Stimulated activated CD4-positive, alpha-beta T cell treated with anti-CD3 and anti-CD28 coated beads, TNF-alpha, amount 100 ng/mL, for 24 hours (primary cell): Measurements from ENCODE around the gene LGALS1.
"Not testable (repeated sequence)": the region's sequence is repeated elsewhere in the genome, so short reads cannot be mapped to it uniquely, and the experiment has no call there.

Source experiments
- DNase-seq, 3 experiments: peaks; one replicate each; pipeline ENCODE4 v3.0.0-alpha.2; 2020; ENCODE audit warnings: low read depth in 3 of 3

LGALS1 gene

DNA sequence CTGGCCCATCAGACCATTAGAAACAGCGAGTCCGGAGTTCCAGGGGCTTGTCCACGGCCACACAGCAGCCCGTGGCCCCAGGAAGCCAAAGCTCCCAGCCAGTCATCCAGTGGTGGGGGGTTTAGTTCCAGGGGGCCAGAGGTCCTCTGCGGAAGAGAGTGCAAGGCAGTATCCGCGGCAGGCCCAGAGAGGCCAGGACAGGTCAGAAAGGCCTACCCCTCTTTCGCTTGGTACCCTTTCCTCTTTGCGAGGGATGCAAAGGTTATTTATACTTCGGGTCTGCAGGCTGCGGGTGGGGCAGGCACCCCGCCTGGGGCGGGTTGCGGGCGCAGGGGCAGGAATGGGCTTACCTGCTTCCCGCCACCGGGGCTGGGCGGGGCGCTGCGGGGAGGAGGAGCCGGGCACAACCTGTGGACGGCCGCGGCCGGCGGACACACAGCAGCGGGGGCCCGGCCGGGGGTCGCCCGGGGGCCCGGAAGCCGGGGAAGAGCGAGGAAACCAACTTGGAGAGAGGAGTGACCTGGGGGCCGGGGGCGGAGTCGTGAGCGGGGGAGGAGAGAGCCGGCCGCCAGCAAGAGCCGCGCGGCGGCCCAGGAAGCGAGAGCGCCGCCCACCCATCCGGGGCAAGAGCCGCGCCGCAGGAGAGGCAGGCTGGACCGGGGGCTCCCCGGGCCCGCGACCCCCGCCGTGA, 36.2 kb upstream of the LGALS1 start, which contains the start of gene SH3BP1:
Gene SH3BP1 (plus strand): TSS at position 600 of the 691 bp plus-strand sequence. CDS start 119 bp downstream, outside the sequence.
- DNase-seq = peak in 1 of 3 experiments; percentile 61

DNA sequence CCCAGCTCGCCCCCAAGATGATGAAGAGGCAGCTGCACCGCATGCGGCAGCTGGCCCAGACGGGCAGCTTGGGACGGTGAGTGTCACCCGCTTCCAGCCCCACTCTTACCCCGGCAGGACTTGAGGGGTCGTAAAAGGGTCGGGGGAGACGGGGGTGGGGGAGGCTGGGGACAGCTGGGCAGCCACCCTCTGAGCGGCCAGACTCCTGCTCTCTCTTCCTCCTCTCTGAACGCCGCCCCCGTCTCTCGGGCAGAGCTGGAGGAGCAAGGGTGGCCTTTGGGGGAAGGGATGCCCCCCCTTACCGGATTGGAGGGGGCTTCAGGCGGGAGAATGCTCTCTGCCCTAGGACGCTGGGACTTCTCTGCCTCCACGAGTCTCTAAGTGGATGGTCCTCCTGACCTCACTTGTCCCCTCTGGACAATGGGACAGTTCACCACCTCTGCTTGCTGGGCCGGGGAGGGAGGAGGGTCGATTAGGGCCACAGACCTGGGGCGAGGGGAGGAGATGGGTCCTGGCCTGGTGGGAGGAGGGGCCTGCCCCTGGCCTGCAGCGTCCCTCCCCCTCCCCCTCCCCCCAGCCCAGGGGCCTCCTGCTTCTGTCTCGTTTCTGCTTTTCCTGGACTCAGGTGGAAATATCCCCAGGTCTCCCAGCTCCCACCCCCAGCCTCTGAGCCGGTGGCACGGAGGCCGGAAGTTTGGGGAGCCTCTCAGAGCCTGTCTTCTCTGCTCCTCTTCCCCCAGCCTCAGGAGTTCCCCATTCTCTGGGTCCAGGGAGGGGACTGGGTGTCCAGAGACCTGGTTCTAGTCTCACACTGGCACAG, 35.5 kb upstream of the LGALS1 start:
- no peak for DNase-seq

DNA sequence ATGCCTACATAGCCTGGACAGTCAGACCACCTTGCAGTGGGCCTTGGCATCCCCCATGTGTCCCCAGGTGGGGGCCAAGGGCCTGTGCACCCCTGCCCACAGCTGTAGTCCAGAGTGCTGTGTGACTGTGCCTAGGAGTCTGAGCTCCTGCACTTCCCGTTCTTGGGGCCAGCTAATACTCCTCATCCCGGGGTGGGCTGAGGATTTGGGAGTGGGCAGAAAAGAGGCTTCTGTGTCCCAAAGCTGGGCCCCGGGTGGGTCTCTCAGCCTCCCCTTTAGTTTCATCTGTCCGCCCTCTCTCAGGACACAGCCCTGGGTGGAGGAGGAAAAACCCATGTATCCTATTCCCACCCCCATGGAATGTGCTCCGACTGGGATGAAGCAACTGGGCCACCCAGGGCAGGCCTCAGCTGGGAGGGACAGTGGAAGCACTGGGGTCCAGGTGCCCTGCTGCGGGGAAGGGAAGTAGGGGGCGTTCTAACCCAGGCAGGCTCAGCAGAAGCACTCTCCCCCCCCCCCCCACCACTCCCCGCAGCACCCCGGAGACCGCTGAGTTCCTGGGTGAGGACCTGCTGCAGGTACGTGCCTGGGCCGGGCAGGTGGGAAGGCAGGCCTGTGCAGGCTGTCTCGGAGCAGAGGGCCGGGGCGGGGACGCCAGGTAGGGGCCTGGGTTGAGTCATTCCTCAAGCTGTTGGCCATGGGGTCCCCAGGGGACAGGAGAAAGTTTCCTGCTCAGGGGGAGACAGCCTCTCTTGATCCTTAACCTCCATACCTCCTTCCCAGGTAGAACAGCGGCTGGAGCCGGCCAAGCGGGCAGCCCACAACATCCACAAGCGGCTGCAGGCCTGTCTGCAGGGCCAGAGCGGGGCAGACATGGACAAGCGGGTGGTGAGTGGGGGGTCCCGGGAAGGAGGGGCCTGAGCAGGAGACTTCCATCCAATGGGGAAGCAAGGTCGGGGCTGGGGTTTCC, 34.6 kb upstream of the LGALS1 start:
- DNase-seq = no peak

DNA sequence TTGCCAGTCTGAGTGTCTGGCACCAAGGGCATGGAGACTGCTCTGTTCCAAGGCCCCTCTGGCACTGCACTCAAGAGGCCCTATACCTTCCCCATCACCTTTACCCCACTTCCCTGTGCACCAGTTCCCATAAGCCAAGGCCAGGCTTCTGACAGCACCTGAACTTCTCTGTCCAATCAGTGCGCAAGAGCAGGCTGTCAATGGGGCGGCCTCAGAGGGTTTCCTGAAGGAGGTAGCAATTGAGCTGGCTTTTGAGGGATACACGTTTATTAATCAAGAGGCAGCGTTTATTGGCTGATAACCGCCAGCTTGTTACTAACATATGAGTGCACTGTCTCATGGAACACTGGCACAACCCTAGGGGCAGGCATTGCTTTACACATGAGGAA, 33.9 kb upstream of the LGALS1 start:
- DNase-seq = no peak

DNA sequence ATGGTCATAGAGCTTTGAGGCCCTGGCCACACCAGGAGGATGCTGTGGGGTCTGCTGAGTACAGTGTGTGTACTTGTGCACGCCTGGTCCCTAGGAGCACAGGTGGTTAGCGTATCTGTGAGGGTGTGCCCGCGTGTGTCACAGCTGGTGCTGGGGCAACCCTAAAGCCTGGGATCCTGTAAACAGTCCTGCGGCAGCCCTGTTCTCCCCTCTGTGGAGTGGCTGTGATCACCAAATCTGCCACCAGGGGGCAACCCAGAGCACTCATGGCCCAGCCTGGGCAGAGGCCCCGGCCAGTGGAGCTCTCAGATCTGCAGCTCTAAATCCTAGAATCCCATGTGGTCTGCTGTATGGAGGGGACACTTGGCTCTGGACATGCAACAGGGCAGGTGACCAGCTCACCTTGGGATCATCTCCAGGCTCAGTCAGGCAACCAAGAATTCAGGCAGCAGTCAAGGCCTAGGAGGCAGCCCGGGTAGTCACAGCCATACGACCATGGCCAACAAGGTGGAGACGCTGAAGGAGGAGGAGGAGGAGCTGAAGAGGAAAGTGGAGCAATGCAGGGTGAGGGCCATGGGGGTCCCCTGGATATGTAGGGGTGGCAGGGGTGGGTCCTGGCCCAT, 32.1 kb upstream of the LGALS1 start:
- peak; percentile 72 to 89 (median 80) for DNase-seq

DNA sequence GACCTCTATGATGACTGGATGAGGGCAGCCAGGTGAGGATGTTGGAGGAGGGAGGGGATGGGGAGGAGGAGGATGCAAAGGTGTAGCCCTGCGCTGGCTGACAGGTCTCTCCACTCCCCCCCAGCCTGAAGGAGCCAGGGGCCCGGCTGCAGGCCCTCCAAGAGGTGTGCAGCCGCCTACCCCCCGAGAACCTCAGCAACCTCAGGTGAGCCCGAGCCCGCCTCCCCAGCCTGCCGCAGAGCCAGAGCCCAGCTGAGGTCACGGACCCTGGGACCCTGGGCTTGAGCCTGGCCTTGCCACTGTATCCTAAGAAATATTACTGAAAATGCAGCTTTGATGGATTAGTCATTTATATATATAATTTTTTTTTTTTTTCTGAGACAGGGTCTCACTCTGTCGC, 28.1 kb upstream of the LGALS1 start:
- no peak for DNase-seq

DNA sequence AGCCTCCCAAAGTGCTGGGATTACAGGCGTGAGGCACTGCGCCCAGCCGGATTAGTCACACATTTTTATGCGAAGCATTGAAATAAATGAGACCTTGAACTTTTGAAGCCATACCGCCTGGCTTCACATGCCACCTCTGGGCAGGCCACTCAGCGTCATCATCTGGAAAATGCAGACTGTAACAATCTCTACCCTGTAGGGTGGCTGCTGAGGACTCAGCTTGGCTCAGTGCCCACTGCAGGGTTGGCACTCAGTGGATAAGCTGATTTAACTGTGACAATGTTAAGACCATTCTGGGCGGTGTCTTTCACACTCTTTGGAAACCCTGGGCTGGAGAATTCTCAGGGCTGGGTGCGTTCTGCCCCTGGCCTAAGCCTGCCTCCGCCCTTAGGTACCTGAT, 27.5 kb upstream of the LGALS1 start:
- no peak for DNase-seq

DNA sequence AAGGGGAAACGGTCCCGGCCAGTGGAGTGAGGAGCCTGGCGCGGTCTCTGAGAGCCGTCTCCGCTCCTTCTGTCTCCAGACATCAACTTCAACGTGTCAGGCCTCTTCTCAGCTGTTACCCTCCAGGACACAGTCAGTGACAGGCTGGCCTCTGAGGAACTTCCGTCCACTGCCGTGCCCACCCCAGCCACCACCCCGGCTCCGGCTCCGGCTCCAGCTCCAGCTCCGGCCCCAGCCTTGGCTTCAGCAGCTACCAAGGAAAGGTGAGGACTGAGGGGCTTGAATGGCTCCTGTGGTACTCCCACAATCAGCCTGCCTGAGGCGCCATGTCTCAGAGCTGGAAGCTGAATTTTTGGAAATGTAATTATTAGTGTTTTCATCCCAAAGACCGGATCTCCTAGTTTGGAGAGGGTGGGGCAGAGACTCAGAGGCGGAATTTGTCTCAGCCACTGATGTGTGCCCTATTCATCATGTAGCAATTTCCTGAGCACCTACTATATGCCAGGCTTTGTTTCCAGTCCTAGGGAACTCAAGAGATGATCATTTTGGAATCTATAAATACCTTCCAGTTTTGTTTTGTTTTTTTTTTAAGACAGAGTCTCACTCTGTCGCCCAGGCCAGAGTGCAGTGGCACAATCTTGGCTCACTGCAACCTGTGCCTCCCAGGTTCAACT, 24.8 kb upstream of the LGALS1 start:
- no peak for DNase-seq

DNA sequence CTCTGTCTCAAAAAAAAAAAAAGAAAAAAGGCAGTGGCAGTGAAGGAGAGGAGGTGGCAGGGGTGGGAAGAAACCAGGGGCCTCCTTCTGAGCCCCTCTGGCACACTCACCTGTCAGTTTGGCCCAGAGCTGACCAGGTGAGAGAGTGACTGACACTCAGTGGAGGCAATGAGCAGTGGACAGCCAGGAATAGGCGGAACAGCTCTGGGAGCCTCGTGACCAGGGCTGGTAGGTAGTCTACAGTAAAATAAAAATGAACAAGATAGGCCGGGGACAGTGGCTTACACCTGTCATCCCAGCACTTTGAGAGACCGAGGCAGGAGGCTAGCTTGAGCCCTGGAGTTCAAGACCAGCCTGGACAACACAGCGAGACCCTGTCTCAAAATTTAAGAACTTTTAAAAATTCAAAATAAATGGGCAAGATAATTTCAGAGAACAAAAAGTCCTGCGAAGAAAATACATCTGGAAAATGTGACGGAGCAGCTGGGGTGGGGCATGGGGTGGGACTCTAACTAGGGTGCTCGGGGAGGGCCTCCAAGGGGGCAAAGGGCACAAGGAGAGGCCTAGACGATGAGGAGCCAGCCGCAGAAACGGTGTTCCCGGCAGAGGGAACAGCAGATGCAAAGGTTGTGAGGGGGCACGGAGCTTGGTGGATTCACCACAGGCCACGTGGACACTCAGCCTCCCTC, 20.7 kb upstream of the LGALS1 start:
- DNase-seq = no peak

DNA sequence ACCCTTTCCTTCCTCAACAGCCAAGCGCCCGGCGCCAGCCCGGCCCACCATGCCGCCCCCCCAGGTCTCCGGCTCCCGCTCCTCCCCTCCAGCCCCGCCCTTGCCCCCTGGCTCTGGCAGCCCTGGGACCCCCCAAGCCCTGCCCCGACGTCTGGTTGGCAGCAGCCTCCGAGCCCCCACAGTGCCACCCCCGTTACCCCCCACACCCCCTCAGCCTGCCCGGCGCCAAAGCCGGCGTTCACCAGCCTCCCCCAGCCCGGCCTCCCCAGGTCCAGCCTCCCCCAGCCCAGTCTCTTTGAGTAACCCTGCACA, 20.2 kb upstream of the LGALS1 start:
- DNase-seq = no peak

DNA sequence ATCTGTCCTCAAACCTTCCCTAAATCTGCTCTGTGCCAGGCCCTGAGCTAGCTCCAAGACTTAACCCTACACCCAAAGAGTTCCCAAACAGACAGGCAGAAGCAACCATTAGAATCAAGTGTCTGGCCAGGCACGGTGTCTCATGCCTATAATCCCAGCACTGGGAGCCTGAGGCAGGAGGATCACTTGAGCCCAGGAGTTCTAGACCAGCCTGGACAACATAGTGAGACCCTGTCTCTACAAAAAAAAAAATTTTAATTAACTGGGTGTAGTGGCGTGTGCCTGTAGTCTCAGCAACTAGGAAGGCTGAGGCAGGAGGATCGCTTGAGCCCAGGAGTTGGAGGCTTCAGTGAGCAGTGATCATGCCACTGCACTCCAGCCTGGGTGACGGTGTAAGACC, 18.9 kb upstream of the LGALS1 start:
- not testable (repeated sequence) for DNase-seq

DNA sequence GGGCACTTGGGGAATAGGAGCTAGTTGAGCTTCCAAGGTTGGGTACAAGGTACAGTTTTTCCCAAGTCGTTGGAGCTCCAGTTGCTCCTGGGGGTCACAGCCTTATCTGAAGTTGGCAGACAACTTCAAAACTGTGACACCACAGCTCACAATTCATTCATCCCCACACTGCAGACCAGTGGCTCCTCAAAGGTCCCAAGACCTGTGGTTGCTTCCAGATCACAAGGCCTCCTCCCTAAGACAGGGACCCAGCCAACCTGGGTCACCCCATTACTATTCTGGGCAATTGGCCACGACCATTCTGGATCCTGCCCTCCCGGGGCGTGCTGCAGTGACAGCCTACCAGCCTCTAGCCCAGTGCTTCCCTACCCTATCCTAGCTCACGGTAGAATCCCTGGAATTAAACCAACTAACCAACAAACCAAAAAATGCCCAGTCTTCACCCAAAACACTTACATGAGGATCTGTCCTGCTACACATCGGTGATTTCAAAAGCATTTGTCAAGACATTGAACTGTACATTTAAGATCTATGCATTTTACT, 17.8 kb upstream of the LGALS1 start:
- DNase-seq = no peak

DNA sequence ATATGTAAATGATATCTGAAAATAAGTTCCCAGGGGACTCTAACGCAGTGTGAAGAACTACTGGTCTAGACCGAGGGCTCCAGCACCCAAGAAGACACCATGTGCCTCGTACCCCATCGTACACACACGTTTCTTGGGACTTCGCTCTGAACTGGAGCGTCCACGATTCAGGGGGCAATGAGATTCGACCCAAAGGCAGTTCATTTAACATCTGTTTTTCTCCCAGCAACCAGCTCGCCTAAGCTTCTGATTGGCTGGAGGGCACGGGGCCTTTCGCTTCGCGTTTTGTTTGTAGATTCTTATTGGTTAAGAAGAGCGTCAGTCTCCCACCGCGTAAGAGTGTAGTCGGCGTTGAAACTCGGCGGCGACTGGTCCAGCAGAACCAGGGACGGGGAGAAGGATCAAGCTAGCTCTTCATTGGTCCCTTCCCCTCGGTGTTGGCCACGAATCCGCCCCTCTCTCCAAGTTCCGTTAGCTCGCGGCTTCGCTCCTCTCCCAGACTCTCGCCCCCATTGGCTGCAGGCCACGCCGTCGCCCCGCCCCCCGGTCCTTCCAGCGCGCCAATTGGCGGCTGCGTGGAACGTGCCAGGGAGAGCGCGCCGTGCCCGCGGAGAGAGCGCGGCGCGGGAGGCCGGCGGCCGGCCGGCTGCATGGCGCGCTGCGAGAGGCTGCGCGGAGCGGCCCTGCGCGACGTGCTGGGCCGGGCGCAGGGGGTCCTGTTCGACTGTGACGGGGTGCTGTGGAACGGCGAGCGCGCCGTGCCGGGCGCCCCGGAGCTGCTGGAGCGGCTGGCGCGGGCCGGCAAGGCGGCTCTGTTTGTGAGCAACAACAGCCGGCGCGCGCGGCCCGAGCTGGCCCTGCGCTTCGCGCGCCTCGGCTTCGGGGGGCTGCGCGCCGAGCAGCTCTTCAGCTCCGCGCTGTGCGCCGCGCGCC, 17.0 kb upstream of the LGALS1 start, which contains the start of gene PDXP:
Gene PDXP (plus strand): TSS at position 591 of the 933 bp plus-strand sequence. CDS start 60 bp downstream, at position 651.
- peak; percentile 96 to 99 (median 97) for DNase-seq

DNA sequence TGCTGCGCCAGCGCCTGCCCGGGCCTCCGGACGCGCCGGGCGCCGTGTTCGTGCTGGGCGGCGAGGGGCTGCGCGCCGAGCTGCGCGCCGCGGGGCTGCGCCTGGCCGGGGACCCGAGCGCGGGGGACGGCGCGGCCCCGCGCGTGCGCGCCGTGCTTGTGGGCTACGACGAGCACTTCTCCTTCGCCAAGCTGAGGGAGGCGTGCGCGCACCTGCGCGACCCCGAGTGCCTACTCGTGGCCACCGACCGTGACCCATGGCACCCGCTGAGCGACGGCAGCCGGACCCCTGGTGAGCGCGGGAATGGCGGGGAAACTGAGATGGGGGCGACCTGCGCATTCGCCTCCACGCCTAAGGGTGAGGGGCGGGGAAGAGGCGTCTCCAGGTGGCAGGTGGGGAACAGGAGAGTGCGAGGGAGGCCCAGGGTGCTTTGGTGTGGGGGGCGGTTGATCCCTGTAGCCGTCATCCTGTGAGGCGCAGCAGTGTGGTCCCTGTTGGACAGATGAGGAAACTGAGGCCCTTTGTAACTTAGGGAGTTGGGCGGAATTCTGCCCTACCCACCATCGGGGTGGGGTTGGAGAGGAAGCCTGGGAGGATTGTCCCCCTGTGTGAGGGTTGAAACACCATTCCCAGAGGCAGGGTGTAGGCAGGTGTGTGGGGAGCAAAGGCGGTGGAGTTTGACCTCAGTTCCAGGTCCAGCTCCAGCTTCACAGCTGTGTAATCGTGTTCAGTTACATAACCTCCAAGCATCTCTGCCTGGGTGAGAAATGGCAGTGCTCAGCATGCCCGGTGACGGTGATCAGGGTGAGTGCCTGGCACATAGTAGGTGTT, 16.2 kb upstream of the LGALS1 start:
- no peak for DNase-seq

DNA sequence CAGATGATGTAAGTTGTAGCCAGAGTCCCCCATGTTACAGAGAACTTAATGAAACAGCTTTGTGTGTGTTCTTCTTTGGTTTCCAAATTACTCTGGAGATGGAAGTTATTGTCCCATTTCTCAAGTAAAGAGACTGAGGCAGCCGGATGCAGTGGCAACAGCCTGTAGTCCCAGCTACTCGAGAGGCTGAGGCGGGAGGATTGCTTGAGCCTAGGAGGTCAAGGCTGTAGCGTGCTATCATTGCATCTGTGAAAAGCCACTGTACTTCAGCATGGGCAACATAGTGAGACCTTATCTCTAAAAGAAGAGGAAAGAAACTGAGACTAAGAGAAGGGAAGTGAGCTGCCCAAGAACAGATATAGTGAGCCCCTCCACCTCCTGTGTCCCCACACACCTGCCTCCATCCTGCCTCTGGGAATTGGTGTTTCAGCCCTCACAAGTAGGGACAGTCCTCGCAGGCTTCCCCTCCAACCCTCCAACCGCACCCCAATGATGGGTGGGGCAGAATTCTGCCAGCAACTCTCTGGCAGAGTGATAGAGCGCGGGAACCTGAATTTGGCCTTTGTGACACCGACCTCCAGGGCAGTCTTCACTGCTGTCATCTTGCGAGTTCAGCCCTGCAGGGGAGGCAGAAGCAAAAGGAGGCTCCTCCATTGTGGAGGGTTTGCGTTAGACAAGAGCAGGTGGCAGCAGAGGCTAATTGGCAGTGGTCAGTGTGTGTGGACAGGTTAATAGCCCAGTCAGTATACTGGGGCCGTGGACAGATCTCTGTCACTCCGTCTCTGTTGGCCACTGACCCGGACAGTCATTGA, 15.3 kb upstream of the LGALS1 start:
- no peak for DNase-seq

DNA sequence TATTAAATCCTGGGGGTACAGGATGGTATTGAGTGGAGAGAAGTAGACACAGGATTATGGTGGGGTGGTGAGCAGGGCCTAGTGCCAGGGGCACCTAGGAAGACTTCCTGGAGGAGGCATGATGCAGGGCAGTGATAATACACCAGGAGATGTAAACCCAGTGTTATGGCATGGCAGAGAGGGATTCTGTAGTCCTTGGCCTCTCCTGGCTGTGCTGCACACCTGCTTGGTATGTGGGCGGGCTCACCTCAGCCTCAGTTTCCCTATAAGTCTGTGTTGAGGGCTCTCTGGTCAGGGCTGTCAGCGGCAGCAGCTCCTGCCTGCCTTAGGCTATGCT, 14.8 kb upstream of the LGALS1 start:
- DNase-seq = no peak

DNA sequence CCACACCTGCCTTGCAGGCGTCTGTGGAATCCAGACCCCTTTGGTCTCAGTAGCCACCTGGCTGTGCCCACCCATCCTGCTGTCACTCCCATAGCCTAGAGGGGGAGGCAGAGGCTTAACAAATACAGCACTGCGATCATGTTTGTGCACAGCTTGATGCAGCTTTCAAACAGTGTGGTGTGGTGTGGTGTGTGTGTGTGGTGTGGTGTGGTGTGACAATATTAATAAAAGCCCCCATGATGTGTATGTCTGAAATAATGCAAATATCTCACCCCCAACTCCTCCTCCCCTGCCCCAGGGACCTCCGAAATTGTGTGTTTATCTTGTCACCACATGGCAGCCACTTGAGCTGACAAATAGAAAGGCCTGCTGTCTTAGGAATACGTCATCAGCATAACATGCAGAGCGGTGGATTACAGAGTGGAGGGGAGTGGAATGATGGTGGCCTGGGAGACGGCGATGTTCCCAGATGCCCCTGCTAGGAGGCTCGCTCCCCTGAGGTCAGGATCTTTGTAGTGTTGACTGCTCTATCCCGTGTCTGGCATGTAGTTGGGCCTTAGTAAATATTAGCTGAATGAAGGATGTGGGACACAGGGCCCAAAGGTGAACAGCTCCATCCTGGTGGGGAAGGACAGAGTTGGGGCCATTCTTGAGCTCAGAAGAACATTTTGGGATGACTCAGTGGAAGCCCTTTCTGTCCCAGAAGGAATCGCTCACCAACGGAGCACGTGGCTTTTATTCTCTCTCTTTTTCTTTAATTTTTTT, 14.1 kb upstream of the LGALS1 start:
- DNase-seq = no peak
